HTERT RPE-1 (cell line): ENCODE data around the gene PDZK1.
"Not testable (repeated sequence)": the region's sequence is repeated elsewhere in the genome, so short reads cannot be mapped to it uniquely, and the experiment has no call there.

Experiments used
- in situ Hi-C: fragments of 300-500 bp; cut with MboI; formaldehyde crosslinking; loops from 4 replicates; pipeline ENCODE4 v1.14.3; 2020; ENCODE audit warnings: low sequenced_read_pairs

Gene PDZK1

DNA sequence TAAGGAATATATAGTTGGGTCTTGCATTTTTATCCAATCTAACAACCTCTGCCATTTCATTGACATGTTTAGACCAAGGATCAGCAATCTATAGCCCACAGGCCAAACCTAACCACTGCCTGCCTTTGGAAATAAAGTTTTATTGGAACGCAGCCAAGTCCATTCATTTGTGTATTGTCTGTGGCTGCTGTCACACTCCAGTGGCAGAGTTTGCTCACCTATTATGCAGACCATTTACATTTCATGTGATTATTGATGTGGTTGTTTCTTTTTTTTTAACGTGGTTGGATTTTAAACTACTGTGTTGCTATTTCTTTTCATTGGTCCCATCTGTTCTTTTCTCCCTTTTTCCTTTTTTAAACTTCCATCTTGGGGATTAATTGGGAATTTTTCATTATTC, 44.7 kb downstream of the PDZK1 start:
- in situ Hi-C loops: not testable (repeated sequence)

- in situ Hi-C loops: not testable (repeated sequence)
Observed at GRCh38 chr1:145656245-145656943, 50.8 kb downstream of the PDZK1 start.

DNA sequence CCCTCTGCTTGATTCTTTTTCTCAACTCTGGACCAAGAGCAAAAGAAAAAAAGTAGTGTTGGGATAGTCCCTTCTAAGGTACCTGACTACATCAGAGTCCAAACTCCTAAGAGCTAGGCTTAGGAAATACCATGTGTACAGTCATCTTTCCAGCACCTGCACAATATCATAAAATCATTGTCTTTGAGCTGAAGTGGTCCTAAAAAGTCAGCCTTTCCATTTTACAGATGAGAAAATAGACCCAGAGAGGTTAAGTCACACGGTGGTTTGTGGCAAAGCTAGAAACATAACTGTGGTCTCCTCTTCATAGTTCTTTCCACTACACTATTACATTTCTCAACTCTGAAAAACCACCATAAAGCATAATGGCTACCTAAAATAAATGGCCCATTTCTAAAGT, 63.2 kb downstream of the PDZK1 start:
- in situ Hi-C loops: not testable (repeated sequence)

GRCh38 chr1:145641886-145642285, 65.3 kb downstream of the PDZK1 start:
- in situ Hi-C loops: not testable (repeated sequence)

DNA sequence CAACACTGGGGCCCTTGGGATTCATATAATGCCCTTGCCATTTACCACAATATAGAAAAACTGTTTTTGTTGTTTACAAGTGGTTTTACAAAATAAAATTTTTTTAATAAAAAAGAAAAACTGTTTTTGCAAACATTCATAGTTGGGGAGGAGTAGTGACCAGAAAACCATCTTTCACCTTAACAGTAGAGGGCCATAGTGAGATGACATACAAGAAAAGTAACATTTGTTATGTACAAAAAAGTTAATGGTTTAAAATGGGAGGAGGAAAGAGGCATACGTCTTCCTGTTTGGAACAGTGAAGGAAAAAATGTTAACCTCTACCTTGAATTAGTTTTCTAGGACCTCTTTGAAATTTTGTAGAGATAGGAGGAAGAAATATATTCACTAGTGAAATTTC, 70.9 kb downstream of the PDZK1 start:
- in situ Hi-C loops: not testable (repeated sequence)

- in situ Hi-C loops: not testable (repeated sequence)
Observed at GRCh38 chr1:145622177-145622576, 85.0 kb downstream of the PDZK1 start.
